Mesothelial cell of epicardium (in vitro differentiated cells): ENCODE data around the gene RBBP8NL. TPM values are rescaled to one million over a fixed set of nuclear protein-coding genes. Genes with fewer than 3 reads are reported as not detected.

Experiments
- DNase-seq, 2 experiments: peaks; one replicate each; pipeline ENCODE4 v3.0.0; 2021; ENCODE audit warnings: low spot score in 2 of 2; ENCODE audit not compliant: unreplicated experiment in 2 of 2
- H3K27ac Mint-ChIP-seq: 2 replicates; pipeline ENCODE4 v1.8.0; 2021; ENCODE audit warnings: mixed read lengths
- H3K27me3 Mint-ChIP-seq: 2 replicates; pipeline ENCODE4 v1.8.0; 2021; ENCODE audit warnings: low read depth, mixed read lengths
- H3K36me3 Mint-ChIP-seq: 2 replicates; pipeline ENCODE4 v1.8.0; 2021; ENCODE audit warnings: mixed read lengths
- H3K4me1 Mint-ChIP-seq: 2 replicates; pipeline ENCODE4 v1.8.0; 2021; ENCODE audit warnings: mixed read lengths
- H3K4me3 Mint-ChIP-seq: 2 replicates; pipeline ENCODE4 v1.8.0; 2021; ENCODE audit warnings: mild to moderate bottlenecking, moderate library complexity, mixed read lengths
- H3K9me3 Mint-ChIP-seq: 2 replicates; pipeline ENCODE4 v1.8.0; 2021; ENCODE audit warnings: mixed read lengths
- total RNA-seq: library from RNA; stranded (reverse); gene quantifications from 3 replicates; pipeline ENCODE4 v1.2.1, GENCODE V29; 2021
- TF ChIP-seq, protein P1 (sequence below): fragments of 200-600 bp; sonication (generic); IDR thresholded peaks from one replicate; pipeline ENCODE4 v1.5.0; 2021; ENCODE audit warnings: antibody characterized with exemption; ENCODE audit not compliant: unreplicated experiment

RBBP8NL gene
- total RNA-seq, 1 donor from 2014 or later, result 13.5 TPM

DNA sequence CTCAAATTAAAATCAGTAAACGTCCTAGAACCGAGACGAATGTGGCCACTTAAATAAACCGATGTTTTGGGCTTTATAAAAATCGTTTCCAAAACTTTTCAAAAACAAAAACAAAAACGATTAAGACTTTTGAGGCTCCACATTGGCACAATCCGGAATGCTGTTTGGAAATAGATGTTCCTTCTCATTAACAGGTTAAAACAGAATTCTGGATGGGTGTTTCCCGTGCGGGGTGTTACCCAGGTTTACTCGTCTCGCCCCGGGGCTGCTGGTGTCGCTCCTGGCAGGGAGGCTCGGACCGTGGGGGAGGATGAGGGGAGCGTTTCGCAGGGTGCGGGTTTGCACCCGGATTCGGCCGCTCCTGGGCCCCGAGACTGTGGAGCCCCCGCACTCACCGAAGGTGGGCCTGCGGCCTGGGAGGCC lies 47.3 kb upstream of the RBBP8NL start:
- H3K27me3 Mint-ChIP-seq, result peaks cover 45% of the 10 kb centered on the region
- peak overlapping the region; percentile 72 for H3K4me3 Mint-ChIP-seq
- H3K4me1 Mint-ChIP-seq, result peaks cover 45% of the 10 kb centered on the region
- no peaks in the 10 kb centered on the region for H3K9me3 Mint-ChIP-seq
- TF ChIP-seq, protein P1, sequence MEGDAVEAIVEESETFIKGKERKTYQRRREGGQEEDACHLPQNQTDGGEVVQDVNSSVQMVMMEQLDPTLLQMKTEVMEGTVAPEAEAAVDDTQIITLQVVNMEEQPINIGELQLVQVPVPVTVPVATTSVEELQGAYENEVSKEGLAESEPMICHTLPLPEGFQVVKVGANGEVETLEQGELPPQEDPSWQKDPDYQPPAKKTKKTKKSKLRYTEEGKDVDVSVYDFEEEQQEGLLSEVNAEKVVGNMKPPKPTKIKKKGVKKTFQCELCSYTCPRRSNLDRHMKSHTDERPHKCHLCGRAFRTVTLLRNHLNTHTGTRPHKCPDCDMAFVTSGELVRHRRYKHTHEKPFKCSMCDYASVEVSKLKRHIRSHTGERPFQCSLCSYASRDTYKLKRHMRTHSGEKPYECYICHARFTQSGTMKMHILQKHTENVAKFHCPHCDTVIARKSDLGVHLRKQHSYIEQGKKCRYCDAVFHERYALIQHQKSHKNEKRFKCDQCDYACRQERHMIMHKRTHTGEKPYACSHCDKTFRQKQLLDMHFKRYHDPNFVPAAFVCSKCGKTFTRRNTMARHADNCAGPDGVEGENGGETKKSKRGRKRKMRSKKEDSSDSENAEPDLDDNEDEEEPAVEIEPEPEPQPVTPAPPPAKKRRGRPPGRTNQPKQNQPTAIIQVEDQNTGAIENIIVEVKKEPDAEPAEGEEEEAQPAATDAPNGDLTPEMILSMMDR, result no peak
- peak overlapping the region; percentile 69 for H3K27ac Mint-ChIP-seq
- no peaks in the 10 kb centered on the region for H3K36me3 Mint-ChIP-seq
- no peak for DNase-seq

DNA sequence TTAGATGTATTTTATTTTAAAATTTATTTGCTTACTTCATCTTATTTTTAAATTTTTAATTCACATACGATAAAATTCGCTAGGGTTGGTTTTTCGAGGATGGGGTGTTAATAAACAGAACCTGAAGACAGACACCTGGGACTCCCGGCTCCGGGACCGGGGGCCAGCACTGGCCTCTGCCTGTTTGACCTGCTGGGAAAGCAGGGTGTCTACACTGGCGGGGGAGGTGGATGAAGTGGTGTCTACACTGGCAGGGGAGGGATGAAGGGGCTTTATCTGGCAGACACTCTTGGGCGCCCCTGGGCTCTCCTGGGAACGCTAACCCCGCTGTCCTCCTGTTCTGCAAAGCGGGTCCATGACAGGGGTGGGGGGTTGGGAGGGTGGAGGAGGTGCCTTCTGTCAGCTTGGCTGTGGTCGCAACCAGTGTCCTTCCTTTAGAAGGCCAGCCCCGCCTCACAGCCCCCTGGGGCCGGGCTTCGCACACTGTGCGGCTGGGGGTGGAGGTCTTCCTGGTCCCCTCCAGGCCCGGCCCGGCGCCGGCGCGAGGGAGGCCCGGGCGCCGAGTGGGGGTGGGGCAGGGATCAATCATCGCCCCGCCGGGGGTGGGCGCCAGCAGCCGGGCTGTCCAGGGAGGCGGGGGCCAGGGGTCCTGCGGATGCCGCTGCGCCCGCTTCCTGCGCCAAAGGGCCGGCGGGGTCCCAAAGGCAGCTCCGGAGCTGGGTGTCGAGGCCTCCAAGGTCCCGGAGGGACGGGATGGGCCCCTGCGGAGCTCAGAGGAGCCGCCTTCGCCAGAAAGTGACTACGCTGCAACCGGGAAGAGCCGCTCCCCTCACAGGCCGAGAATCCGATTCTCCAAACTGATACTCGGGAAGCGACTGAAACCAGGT lies 46.6 kb upstream of the RBBP8NL start:
- peaks cover 45% of the 10 kb centered on the region for H3K4me1 Mint-ChIP-seq
- peak overlapping the region; percentile 73 for H3K27ac Mint-ChIP-seq
- peaks cover 38% of the 10 kb centered on the region for H3K27me3 Mint-ChIP-seq
- DNase-seq, result no peak
- H3K9me3 Mint-ChIP-seq, result no peaks in the 10 kb centered on the region
- H3K4me3 Mint-ChIP-seq, result peak overlapping the region; percentile 72
- TF ChIP-seq, protein P1, result no peak
- no peaks in the 10 kb centered on the region for H3K36me3 Mint-ChIP-seq

DNA sequence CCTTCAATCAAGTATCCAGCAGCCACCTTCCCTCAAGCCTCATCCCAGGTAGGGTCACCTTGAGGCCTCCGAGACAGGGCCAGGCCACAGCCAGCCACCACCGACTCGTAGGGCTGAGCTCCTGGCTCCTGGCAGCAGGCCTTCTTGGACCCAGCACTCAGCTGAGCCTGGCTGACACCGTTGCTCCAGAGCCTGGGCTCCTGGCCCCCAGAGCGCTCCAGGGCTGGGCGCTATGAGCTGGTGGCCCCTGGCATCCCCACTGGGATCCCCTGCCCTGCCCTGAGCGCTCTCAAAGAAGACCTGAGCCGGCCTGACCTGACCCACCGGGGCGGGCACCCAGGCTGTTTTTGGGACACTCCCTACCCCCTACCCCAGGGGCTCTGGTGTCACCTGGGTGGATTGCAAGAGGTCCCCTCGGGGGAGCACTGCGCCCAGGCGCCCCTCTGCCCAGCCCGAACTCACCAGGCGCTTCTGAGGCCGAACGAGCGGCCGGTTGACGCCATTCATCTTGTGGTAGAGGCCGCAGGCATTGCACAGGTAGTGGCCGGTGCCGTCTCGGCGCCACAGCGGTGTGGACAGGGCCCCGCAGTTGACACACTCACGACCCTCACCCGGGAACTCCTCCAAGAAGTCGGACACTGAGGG lies 45.7 kb upstream of the RBBP8NL start:
- peaks cover 38% of the 10 kb centered on the region for H3K4me1 Mint-ChIP-seq
- H3K9me3 Mint-ChIP-seq, result no peaks in the 10 kb centered on the region
- TF ChIP-seq, protein P1, result no peak
- H3K27ac Mint-ChIP-seq, result peak overlapping the region; percentile 84
- H3K27me3 Mint-ChIP-seq, result peaks cover 29% of the 10 kb centered on the region
- DNase-seq, result no peak
- no peaks in the 10 kb centered on the region for H3K36me3 Mint-ChIP-seq
- peak overlapping the region; percentile 53 for H3K4me3 Mint-ChIP-seq

DNA sequence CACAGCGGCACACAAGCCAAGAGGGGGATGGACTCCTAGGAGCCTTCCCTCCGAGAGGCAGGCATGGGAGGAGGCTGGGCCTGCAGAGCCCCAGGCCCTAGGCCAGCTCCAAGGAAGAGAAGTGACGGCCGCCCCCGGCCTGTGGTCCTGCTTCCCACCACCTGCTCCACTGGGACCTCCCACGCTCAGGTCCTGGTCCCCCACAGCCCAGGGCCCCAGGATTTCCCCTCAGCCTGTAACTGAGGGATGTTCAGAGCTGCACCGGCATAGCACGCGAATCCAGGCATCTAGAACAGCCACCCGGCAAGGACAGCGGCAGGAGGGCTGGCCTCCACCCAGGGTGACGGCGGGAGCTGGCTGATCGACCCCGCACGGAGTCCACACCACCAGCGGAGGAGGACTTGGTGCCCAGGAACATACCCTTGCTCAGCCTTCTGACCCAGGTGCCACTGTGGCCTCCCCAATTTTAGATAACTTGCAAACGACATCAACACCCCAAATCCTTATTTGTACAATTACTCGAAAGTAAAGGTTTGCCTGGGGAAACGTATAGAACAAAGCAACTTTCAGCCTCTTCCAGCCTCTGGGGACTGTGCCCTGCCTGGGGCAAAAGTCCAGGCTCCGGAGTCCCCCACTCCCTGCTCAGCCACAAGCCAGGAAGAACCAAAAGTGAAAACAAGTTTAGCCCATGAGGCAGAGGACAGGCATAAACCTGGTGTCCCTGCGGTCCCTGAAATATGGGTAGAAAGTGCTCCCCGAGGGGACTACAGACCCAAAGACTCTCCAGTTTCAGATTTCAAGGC lies 45.0 kb upstream of the RBBP8NL start:
- no peak for DNase-seq
- Mint-ChIP-seq H3K27me3 (peaks cover 22% of the 10 kb centered on the region), H3K4me1 (peaks cover 37% of the 10 kb centered on the region), H3K27ac (peak overlapping the region; percentile 84), H3K9me3 (no peaks in the 10 kb centered on the region), H3K36me3 (no peaks in the 10 kb centered on the region), H3K4me3 (peak overlapping the region; percentile 53)
- TF ChIP-seq, protein P1, result no peak

DNA sequence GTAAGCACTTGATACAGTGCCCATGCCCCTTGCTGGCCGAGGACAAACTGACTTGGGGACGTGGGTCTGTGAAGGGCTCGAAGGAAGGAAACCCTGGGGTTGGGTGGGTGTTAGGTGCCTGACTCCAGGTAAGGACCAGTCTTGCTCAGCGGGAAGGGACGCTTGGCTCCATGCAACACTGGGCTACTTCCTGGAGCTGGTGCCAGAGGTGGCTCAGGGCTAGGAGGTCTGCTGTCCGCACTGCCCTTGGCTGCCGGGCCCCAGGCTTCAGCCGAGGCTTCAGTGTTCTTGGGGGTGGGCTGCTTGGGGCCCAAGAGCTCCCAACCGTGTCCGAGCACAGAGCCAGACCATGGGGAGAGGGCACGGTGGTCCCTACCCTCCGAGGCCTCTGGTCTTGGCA lies 43.1 kb upstream of the RBBP8NL start:
- TF ChIP-seq, protein P1, result no peak
- peak overlapping the region; percentile 42 for H3K4me3 Mint-ChIP-seq
- H3K36me3 Mint-ChIP-seq, result no peaks in the 10 kb centered on the region
- peak overlapping the region; percentile 74 for H3K27ac Mint-ChIP-seq
- peaks cover 11% of the 10 kb centered on the region for H3K27me3 Mint-ChIP-seq
- no peaks in the 10 kb centered on the region for H3K9me3 Mint-ChIP-seq
- DNase-seq, result no peak
- peaks cover 36% of the 10 kb centered on the region for H3K4me1 Mint-ChIP-seq
